ENCODE data around the gene TMEM168.

DNA sequence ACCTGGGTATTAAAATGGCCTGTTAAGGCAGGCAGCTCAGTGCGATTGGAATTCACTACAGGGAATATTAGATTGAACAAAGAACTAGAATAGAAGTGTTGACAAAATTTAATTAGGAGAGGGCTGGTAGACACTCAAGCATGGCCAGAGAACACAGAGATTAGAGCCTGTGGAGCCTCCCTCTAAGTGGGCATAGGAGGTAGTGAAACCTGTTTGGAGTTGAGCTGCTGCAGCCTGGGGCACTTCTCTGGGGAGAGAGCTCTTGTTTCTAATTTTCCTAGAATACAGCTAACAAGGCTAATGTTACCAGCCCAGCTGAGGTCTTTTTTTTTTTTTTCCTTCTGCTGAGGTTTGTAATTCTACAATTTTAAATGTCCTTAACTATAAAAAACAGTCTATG lies 46.4 kb downstream of the TMEM168 start:
- TF ChIP-seq CTCF (optimal IDR thresholded peaks at IDR 0.05 in 1 of 3, IDR thresholded peaks at IDR 0.05 in 1 of 3, conservative IDR thresholded peaks at IDR 0.05 in 1 of 3; ENCODE audit: extremely low read depth in 1 of 3, insufficient read depth in 2 of 3, low read length in 3 of 3), result no peak
- no peak for TF ChIP-seq EZH2 (IDR thresholded peaks at IDR 0.05; ENCODE audit: low read length)
